OCI-LY3 (cell line): Measurements from ENCODE around the gene EIF3F.

Source experiments
- CTCF ChIP-seq: fragments of 200-600, 300-600 bp; sonication (generic); IDR thresholded peaks from 2 replicates; pipeline ENCODE4 v1.5.1; 2014; ENCODE audit warnings: antibody characterized with exemption, low read length, low read depth
- EZH2phosphoT487 ChIP-seq: fragments of 200-600 bp; shearing (Covaris generic); IDR thresholded peaks from 2 replicates; pipeline ENCODE4 v1.6.1; 2018; ENCODE audit warnings: antibody characterized with exemption, mixed run types, low read depth

DNA sequence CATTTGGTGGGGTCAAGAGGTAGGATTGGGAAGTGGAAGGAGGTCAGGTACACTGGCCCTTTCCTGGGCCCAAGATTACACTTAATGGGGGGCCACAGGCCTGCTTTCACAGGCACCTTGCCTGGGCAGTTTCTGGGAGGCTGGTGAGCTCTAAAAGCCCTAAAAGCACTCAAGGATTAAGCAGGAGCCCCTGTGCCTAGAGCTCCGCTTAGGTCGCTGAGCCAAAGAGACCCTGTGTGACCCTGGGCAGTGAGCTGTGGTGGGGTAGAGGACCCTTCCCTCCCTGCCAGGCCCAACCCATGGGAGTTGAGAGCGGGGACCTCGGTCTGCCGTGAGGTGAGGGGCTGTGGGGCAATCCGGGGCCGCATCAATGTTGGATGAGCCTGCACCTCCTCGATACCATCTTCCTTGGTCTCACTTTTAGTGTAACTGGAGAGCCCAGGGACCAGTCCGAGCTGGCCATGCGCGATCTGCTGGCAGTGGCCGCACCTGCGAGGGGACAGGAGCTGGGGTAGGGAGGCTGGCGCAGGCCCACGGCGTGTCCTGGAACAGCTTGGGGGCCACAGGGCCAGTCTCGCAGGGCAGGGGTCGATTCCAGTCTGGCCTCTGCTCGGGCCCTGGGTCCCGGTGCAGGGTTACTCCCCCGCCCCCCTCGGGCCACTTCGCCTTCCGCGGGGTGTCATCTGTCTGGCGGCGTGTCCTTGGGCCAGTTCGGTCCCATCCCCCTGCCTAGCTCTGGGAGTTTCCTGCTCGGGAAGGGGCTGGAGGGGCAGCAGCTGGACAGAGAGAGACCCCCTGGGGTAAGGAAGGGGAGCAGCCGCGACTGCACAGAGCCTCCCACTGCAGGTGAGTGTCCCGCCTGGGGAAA is 44.3 kb downstream of the EIF3F start:
- no peak for TF ChIP-seq CTCF
- no peak for TF ChIP-seq EZH2phosphoT487
